ENCODE measurements around the gene CPD. TPM values are rescaled to one million over a fixed set of nuclear protein-coding genes. Genes with fewer than 3 reads are reported as not detected.
"Not testable (repeated sequence)": the region's sequence is repeated elsewhere in the genome, so short reads cannot be mapped to it uniquely, and the experiment has no call there.

Gene CPD
- total and polyA plus RNA-seq, 4 donors, result 4.1 to 58.5 (median 27.6) TPM

- intact Hi-C loops (cut with DNase I), result no loop called here
- peaks cover 0 to 3% of the 10 kb centered on the region in 2 donors for H3K36me3 ChIP-seq (ENCODE audit: control insufficient read depth in 1 of 2, insufficient read depth in 2 of 2, low read length in 1 of 2)
- DNase-seq (no peak), ATAC-seq (ENCODE audit: low FRiP score) (no peak)
- no peaks in the 10 kb centered on the region for H3K27me3 ChIP-seq (ENCODE audit: control insufficient read depth in 1 of 2, insufficient read depth in 2 of 2, low read length in 1 of 2)
- no peaks in the 10 kb centered on the region for H3K9me3 ChIP-seq (ENCODE audit: control insufficient read depth, low read length)
- no peak overlapping the region for H3K4me3 ChIP-seq (ENCODE audit: low read length in 2 of 2)
- H3K27ac ChIP-seq (ENCODE audit: low read depth in 1 of 2, low read length in 2 of 2), result no peak overlapping the region
- H3K4me1 ChIP-seq (ENCODE audit: control insufficient read depth in 1 of 2, insufficient read depth in 2 of 2, low read length in 2 of 2), result no peaks in the 10 kb centered on the region
- 91 to 97% methylated on average over 1 of the region's 1 CpG for WGBS, 2 donors
Observed at GRCh38 chr17:30401097-30401496, 22.4 kb downstream of the CPD start.

- Histone ChIP-seq H3K9me3 (ENCODE audit: control insufficient read depth, low read length) (no peaks in the 10 kb centered on the region), H3K36me3 (ENCODE audit: control insufficient read depth in 1 of 2, insufficient read depth in 2 of 2, low read length in 1 of 2) (peaks cover 0 to 3% of the 10 kb centered on the region in 2 donors), H3K27ac (ENCODE audit: low read depth in 1 of 2, low read length in 2 of 2) (no peak overlapping the region), H3K27me3 (ENCODE audit: control insufficient read depth in 1 of 2, insufficient read depth in 2 of 2, low read length in 1 of 2) (no peaks in the 10 kb centered on the region), H3K4me3 (ENCODE audit: low read length in 2 of 2) (no peak overlapping the region), H3K4me1 (ENCODE audit: control insufficient read depth in 1 of 2, insufficient read depth in 2 of 2, low read length in 2 of 2) (no peaks in the 10 kb centered on the region)
- intact Hi-C loops (cut with DNase I), result no loop called here
- no peak for ATAC-seq (ENCODE audit: low FRiP score)
- no peak for DNase-seq
Observed at GRCh38 chr17:30405161-30405560, 26.4 kb downstream of the CPD start.

- 98% methylated on average over 2 of the region's 2 CpGs for WGBS, 2 donors
Observed at GRCh38 chr17:30410627-30411026, 31.9 kb downstream of the CPD start.

GRCh38 chr17:30412008-30412496, 33.3 kb downstream of the CPD start:
- ATAC-seq (ENCODE audit: low FRiP score); DNase-seq; H3K36me3 ChIP-seq (ENCODE audit: control insufficient read depth in 1 of 2, insufficient read depth in 2 of 2, low read length in 1 of 2); H3K4me3 ChIP-seq (ENCODE audit: low read length in 2 of 2); H3K27ac ChIP-seq (ENCODE audit: low read depth in 1 of 2, low read length in 2 of 2); intact Hi-C loops (cut with DNase I); H3K27me3 ChIP-seq (ENCODE audit: control insufficient read depth in 1 of 2, insufficient read depth in 2 of 2, low read length in 1 of 2); H3K9me3 ChIP-seq (ENCODE audit: control insufficient read depth, low read length); H3K4me1 ChIP-seq (ENCODE audit: control insufficient read depth in 1 of 2, insufficient read depth in 2 of 2, low read length in 2 of 2): not testable (repeated sequence)
- WGBS, 2 donors, result 82 to 86% methylated on average over 3 of the region's 3 CpGs

More at GRCh38 chr17:30410627-30411026, 31.9 kb downstream of the CPD start:
- ATAC-seq (ENCODE audit: low FRiP score); DNase-seq; H3K27me3 ChIP-seq (ENCODE audit: control insufficient read depth in 1 of 2, insufficient read depth in 2 of 2, low read length in 1 of 2); H3K36me3 ChIP-seq (ENCODE audit: control insufficient read depth in 1 of 2, insufficient read depth in 2 of 2, low read length in 1 of 2); H3K4me1 ChIP-seq (ENCODE audit: control insufficient read depth in 1 of 2, insufficient read depth in 2 of 2, low read length in 2 of 2); H3K27ac ChIP-seq (ENCODE audit: low read depth in 1 of 2, low read length in 2 of 2); intact Hi-C loops (cut with DNase I); H3K9me3 ChIP-seq (ENCODE audit: control insufficient read depth, low read length); H3K4me3 ChIP-seq (ENCODE audit: low read length in 2 of 2): not testable (repeated sequence)

GRCh38 chr17:30413109-30413508, 34.4 kb downstream of the CPD start:
- 96 to 98% methylated on average over 4 of the region's 4 CpGs for WGBS, 2 donors

GRCh38 chr17:30414486-30414885, 35.8 kb downstream of the CPD start:
- WGBS, 2 donors, result 76 to 78% methylated on average over 4 of the region's 4 CpGs
- H3K36me3 ChIP-seq (ENCODE audit: control insufficient read depth in 1 of 2, insufficient read depth in 2 of 2, low read length in 1 of 2), result no peaks in the 10 kb centered on the region
- H3K4me1 ChIP-seq (ENCODE audit: control insufficient read depth in 1 of 2, insufficient read depth in 2 of 2, low read length in 2 of 2), result peaks cover 0 to 7% of the 10 kb centered on the region in 2 donors
- no peak overlapping the region for H3K27ac ChIP-seq (ENCODE audit: low read depth in 1 of 2, low read length in 2 of 2)
- no peak overlapping the region for H3K4me3 ChIP-seq (ENCODE audit: low read length in 2 of 2)
- no peaks in the 10 kb centered on the region for H3K27me3 ChIP-seq (ENCODE audit: control insufficient read depth in 1 of 2, insufficient read depth in 2 of 2, low read length in 1 of 2)
- intact Hi-C loops (cut with DNase I), result no loop called here
- no peak for ATAC-seq (ENCODE audit: low FRiP score)
- no peak for DNase-seq
- H3K9me3 ChIP-seq (ENCODE audit: control insufficient read depth, low read length), result no peaks in the 10 kb centered on the region

More at GRCh38 chr17:30413109-30413508, 34.4 kb downstream of the CPD start:
- no peak for DNase-seq
- Histone ChIP-seq H3K4me1 (ENCODE audit: control insufficient read depth in 1 of 2, insufficient read depth in 2 of 2, low read length in 2 of 2) (peaks cover 0 to 7% of the 10 kb centered on the region in 2 donors), H3K27ac (ENCODE audit: low read depth in 1 of 2, low read length in 2 of 2) (no peak overlapping the region), H3K9me3 (ENCODE audit: control insufficient read depth, low read length) (no peaks in the 10 kb centered on the region), H3K36me3 (ENCODE audit: control insufficient read depth in 1 of 2, insufficient read depth in 2 of 2, low read length in 1 of 2) (no peaks in the 10 kb centered on the region), H3K27me3 (ENCODE audit: control insufficient read depth in 1 of 2, insufficient read depth in 2 of 2, low read length in 1 of 2) (no peaks in the 10 kb centered on the region), H3K4me3 (ENCODE audit: low read length in 2 of 2) (no peak overlapping the region)
- ATAC-seq (ENCODE audit: low FRiP score), result no peak
- intact Hi-C loops (cut with DNase I), result no loop called here

- Histone ChIP-seq H3K4me3 (ENCODE audit: low read length in 2 of 2) (no peak overlapping the region), H3K36me3 (ENCODE audit: control insufficient read depth in 1 of 2, insufficient read depth in 2 of 2, low read length in 1 of 2) (no peaks in the 10 kb centered on the region), H3K4me1 (ENCODE audit: control insufficient read depth in 1 of 2, insufficient read depth in 2 of 2, low read length in 2 of 2) (peaks cover 0 to 7% of the 10 kb centered on the region in 2 donors), H3K27me3 (ENCODE audit: control insufficient read depth in 1 of 2, insufficient read depth in 2 of 2, low read length in 1 of 2) (no peaks in the 10 kb centered on the region), H3K27ac (ENCODE audit: low read depth in 1 of 2, low read length in 2 of 2) (no peak overlapping the region), H3K9me3 (ENCODE audit: control insufficient read depth, low read length) (no peaks in the 10 kb centered on the region)
- intact Hi-C loops (cut with DNase I), result no loop called here
- no peak for ATAC-seq (ENCODE audit: low FRiP score)
- DNase-seq, result no peak
Observed at GRCh38 chr17:30415491-30415890, 36.8 kb downstream of the CPD start.

GRCh38 chr17:30418070-30418469, 39.3 kb downstream of the CPD start:
- H3K36me3 ChIP-seq (ENCODE audit: control insufficient read depth in 1 of 2, insufficient read depth in 2 of 2, low read length in 1 of 2); H3K9me3 ChIP-seq (ENCODE audit: control insufficient read depth, low read length); H3K27me3 ChIP-seq (ENCODE audit: control insufficient read depth in 1 of 2, insufficient read depth in 2 of 2, low read length in 1 of 2); H3K4me3 ChIP-seq (ENCODE audit: low read length in 2 of 2); H3K27ac ChIP-seq (ENCODE audit: low read depth in 1 of 2, low read length in 2 of 2); ATAC-seq (ENCODE audit: low FRiP score); intact Hi-C loops (cut with DNase I); DNase-seq; H3K4me1 ChIP-seq (ENCODE audit: control insufficient read depth in 1 of 2, insufficient read depth in 2 of 2, low read length in 2 of 2): not testable (repeated sequence)
- 97 to 100% methylated on average over 1 of the region's 1 CpG for WGBS, 2 donors

GRCh38 chr17:30421592-30421991, 42.9 kb downstream of the CPD start:
- Histone ChIP-seq H3K4me1 (ENCODE audit: control insufficient read depth in 1 of 2, insufficient read depth in 2 of 2, low read length in 2 of 2) (peaks cover 0 to 2% of the 10 kb centered on the region in 2 donors), H3K27ac (ENCODE audit: low read depth in 1 of 2, low read length in 2 of 2) (no peak overlapping the region), H3K27me3 (ENCODE audit: control insufficient read depth in 1 of 2, insufficient read depth in 2 of 2, low read length in 1 of 2) (no peaks in the 10 kb centered on the region), H3K36me3 (ENCODE audit: control insufficient read depth in 1 of 2, insufficient read depth in 2 of 2, low read length in 1 of 2) (peaks cover 0 to 3% of the 10 kb centered on the region in 2 donors), H3K9me3 (ENCODE audit: control insufficient read depth, low read length) (no peaks in the 10 kb centered on the region), H3K4me3 (ENCODE audit: low read length in 2 of 2) (no peak overlapping the region)
- intact Hi-C loops (cut with DNase I), result no loop called here
- WGBS, 2 donors, result 31 to 36% methylated on average over 4 of the region's 4 CpGs
- no peak for ATAC-seq (ENCODE audit: low FRiP score)
- DNase-seq, result no peak

Measured in aorta (tissue), 5 donors.